Neural crest cell (in vitro differentiated cells): ENCODE measurements around the gene SCUBE3. TPM values are rescaled to one million over a fixed set of nuclear protein-coding genes. Genes with fewer than 3 reads are reported as not detected.

Experiments used
- DNase-seq: peaks from one replicate; pipeline ENCODE4 v3.0.0; 2021; ENCODE audit warnings: low read depth, mixed read lengths, low spot score
- H3K27ac Mint-ChIP-seq: one replicate; pipeline ENCODE4 v1.8.0; 2021; ENCODE audit warnings: mild to moderate bottlenecking, mixed read lengths; ENCODE audit not compliant: unreplicated experiment
- H3K27me3 Mint-ChIP-seq: 2 replicates; pipeline ENCODE4 v1.8.0; 2021; ENCODE audit warnings: low read depth, mild to moderate bottlenecking, mixed read lengths
- H3K36me3 Mint-ChIP-seq: 2 replicates; pipeline ENCODE4 v1.8.0; 2021; ENCODE audit warnings: low read depth, mild to moderate bottlenecking, mixed read lengths
- H3K4me1 Mint-ChIP-seq: 2 replicates; pipeline ENCODE4 v1.8.0; 2021; ENCODE audit warnings: mixed read lengths
- H3K4me3 Mint-ChIP-seq: one replicate; pipeline ENCODE4 v1.8.0; 2021; ENCODE audit warnings: mild to moderate bottlenecking, mixed read lengths
- H3K9me3 Mint-ChIP-seq: 2 replicates; pipeline ENCODE4 v1.8.0; 2021; ENCODE audit warnings: mixed read lengths
- total RNA-seq: library from RNA; stranded (reverse); gene quantifications from 2 replicates; pipeline ENCODE4 v1.2.1, GENCODE V29; 2021
- TF ChIP-seq, protein P1 (sequence below): fragments of 200-600 bp; sonication (generic); conservative IDR thresholded peaks from 2 replicates; pipeline ENCODE4 v1.5.0; 2021; ENCODE audit warnings: antibody characterized with exemption, mild to moderate bottlenecking

Gene SCUBE3
- total RNA-seq, 1 donor from 2014 or later: 22.5 TPM

DNA sequence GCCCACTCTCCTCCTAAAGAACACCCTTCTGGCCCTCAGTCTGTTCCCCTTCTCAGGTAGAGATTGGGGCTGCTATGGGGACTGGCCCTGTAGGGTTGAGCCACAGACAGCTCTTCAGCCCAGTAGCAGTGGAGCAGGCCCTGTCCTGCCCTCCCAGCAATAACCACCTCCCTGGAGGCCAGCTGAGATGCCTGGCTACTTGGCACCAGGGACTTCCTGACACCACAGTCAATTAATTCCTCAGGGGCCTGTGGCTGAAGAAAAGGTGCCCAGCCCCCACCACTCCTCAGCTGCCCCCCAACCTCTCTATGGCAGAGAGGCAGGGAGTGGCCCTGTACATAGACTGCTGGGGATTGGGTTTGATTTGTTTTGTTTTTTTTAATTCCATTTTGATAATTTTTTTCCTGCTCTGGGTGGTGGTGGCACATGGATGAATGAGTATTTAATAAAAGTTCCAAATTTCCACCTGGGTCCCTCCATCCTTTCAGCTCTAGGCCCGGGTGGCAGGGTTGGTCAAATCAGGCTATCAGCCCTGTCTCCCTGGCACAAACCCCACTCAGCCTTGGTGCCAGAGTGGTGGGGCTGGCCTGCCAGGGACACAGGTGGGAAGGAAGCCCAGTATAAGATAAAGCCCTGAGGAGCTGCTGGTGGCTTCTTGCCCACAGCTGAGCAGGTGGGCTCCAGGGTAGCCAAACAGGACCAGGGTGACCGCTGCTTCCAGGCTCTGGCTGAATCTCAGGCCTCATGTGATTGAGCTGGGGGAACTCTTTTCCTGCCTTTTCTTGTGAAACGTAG is 82.0 kb downstream of the SCUBE3 start:
- peaks cover 4% of the 10 kb centered on the region for H3K36me3 Mint-ChIP-seq
- peaks cover 5% of the 10 kb centered on the region for H3K4me1 Mint-ChIP-seq
- H3K9me3 Mint-ChIP-seq: no peaks in the 10 kb centered on the region
- H3K4me3 Mint-ChIP-seq: no peak overlapping the region
- TF ChIP-seq, protein P1, sequence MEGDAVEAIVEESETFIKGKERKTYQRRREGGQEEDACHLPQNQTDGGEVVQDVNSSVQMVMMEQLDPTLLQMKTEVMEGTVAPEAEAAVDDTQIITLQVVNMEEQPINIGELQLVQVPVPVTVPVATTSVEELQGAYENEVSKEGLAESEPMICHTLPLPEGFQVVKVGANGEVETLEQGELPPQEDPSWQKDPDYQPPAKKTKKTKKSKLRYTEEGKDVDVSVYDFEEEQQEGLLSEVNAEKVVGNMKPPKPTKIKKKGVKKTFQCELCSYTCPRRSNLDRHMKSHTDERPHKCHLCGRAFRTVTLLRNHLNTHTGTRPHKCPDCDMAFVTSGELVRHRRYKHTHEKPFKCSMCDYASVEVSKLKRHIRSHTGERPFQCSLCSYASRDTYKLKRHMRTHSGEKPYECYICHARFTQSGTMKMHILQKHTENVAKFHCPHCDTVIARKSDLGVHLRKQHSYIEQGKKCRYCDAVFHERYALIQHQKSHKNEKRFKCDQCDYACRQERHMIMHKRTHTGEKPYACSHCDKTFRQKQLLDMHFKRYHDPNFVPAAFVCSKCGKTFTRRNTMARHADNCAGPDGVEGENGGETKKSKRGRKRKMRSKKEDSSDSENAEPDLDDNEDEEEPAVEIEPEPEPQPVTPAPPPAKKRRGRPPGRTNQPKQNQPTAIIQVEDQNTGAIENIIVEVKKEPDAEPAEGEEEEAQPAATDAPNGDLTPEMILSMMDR: no peak
- no peak overlapping the region for H3K27ac Mint-ChIP-seq
- no peak for DNase-seq
- H3K27me3 Mint-ChIP-seq: no peaks in the 10 kb centered on the region

DNA sequence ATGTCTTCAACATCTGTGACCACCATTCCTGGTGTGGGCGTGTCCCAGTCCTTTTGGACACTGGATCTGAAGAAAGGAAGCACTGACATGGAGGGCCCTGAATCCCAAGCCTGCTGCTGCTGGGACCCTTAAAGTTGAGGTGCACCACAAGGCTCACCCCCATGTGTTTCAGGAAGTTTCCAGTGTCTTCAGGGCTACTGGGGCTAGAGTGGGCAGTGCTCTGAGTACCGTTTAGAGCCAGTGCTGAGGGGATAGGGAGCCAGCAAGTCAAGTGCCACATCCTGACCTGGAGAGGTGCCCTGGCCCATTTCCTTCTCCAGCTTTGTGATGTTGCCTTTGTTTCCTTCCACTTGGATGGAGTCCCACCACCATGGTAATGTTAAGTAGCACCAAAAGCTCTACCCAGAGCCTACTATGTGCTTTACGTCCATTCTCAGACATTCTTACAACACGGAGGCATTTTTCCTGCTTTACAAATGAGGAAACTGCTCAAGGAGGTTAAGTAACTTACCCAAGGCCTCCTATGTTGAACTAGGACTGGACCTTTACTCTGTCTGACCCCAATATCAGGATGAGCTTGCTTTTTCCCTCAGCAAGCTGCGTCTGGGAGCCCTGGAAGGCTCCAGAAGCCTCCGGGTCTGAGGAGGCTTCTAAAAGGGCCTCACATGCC is 83.3 kb downstream of the SCUBE3 start:
- Mint-ChIP-seq H3K27ac (no peak overlapping the region), H3K4me3 (no peak overlapping the region), H3K36me3 (peaks cover 4% of the 10 kb centered on the region), H3K27me3 (no peaks in the 10 kb centered on the region), H3K9me3 (no peaks in the 10 kb centered on the region), H3K4me1 (peaks cover 5% of the 10 kb centered on the region)
- DNase-seq: no peak
- TF ChIP-seq, protein P1: no peak

DNA sequence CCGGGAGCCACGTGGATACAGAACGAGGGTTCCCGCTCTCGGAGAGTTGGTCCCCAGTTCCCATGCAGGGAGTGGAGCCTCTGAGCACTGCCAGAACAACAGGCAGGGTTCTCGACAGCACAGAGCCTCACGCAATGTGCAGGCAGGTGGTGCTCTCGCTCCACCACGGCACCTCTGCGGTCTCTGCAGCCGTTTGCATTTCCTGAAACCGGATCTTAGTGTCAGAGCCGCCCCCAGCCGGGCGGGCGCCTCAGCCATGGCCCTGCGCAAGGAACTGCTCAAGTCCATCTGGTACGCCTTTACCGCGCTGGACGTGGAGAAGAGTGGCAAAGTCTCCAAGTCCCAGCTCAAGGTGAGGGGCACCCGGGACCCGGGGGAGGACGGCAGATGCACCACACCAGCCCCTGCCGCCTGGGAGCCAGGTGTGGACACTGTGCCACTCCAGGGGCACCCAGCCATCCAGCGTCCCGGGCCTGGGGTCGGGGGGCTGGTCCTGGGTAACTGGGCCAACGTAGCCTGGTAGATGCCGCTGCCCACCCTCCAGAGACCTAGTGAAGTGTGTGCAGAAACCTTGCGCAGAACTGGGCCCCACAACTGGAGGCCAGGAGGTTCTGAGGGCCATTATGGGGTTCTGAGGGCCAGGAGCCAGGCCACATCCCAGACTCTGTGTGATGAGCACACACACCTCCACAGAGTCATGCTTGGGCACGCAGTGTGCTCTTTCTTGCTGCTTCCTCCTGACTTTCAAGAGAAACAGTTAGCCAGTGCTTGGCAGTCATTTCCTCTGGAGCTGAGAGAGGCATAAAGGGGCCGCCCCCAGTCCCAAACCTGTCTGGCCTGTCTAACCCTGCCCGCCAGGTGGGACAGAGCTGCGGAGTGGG is 84.1 kb downstream of the SCUBE3 start, which contains the start of gene DEF6:
DEF6 (plus strand) TSS at position 218 of the 881 bp plus-strand sequence; CDS start at position 257, 39 bp downstream.
- Mint-ChIP-seq H3K36me3 (peaks cover 4% of the 10 kb centered on the region), H3K4me3 (no peak within 1 kb of the TSS), H3K27me3 (no peaks in the 10 kb centered on the region), H3K4me1 (peaks cover 10% of the 10 kb centered on the region), H3K9me3 (no peaks in the 10 kb centered on the region), H3K27ac (no peak within 1 kb of the TSS)
- DNase-seq: peak; percentile 50
- TF ChIP-seq, protein P1: peak; percentile 82

DNA sequence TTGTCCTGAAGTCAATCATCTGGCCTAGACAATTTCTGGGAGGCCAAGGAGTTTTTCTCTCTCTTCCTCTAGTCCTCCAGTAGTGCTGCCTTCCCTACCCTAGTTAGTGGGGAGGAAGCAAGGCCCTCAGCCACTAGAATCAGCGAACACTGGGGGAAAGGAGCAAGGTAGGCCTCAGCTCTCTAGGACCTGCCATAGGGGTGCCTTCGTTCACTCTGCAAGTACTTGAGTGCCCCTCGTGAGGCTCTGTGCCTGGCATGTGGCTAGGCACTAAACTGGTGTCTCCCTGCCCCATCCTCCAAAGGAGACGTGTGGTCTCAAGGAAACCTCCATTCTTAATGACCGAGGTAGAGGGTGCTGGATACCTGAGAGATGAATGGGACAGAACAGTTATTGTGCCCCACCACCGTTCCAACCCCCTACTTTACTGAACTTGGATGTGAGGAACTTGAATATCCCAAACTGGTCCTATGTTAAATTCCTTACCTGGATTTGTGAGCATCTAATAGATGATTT is 84.9 kb downstream of the SCUBE3 start:
- no peaks in the 10 kb centered on the region for H3K27me3 Mint-ChIP-seq
- peaks cover 17% of the 10 kb centered on the region for H3K4me1 Mint-ChIP-seq
- no peak overlapping the region for H3K4me3 Mint-ChIP-seq
- no peak for DNase-seq
- peaks cover 4% of the 10 kb centered on the region for H3K36me3 Mint-ChIP-seq
- no peak overlapping the region for H3K27ac Mint-ChIP-seq
- TF ChIP-seq, protein P1: no peak
- H3K9me3 Mint-ChIP-seq: no peaks in the 10 kb centered on the region

DNA sequence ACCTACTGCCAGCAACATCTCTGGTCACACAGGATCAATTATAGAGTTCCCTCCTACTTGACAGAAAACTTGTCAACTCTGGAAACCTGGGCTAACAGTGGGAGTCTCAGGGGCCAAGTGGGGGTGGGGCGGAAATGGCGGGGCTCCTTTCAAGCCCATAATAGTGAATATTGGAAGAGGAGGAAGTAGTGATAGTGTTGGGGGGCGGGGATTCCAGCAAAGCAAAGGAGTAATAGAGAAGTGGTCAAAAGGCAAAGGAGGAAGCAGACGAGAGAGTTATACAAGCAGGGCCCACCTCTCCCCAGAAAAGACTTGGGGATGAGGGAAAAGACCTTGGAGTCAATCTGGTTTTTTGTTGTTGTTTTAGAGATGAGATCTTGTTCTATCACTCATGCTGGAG is 85.9 kb downstream of the SCUBE3 start:
- DNase-seq: no peak
- Mint-ChIP-seq H3K4me3 (no peak overlapping the region), H3K9me3 (no peaks in the 10 kb centered on the region), H3K27me3 (no peaks in the 10 kb centered on the region), H3K4me1 (peaks cover 23% of the 10 kb centered on the region), H3K27ac (peak overlapping the region; percentile 13), H3K36me3 (no peaks in the 10 kb centered on the region)
- TF ChIP-seq, protein P1: no peak
